Muscle layer of colon (tissue), 2 donors: Measurements from ENCODE around the gene HCN4.
"Not testable (repeated sequence)": the region's sequence is repeated elsewhere in the genome, so short reads cannot be mapped to it uniquely, and the experiment has no call there.

Experiments used
- H3K27ac ChIP-seq: one replicate; pipeline ENCODE4 v1.7.0; 2013; ENCODE audit warnings: low read depth, mild to moderate bottlenecking, low read length, moderate library complexity
- H3K27me3 ChIP-seq, 2 donors: one replicate each; pipeline ENCODE4 v1.7.0; 2013; ENCODE audit warnings: low read length in 2 of 2, mild to moderate bottlenecking in 2 of 2; ENCODE audit not compliant: insufficient read depth in 2 of 2, control insufficient read depth in 1 of 2
- H3K36me3 ChIP-seq: one replicate; pipeline ENCODE4 v1.7.0; 2013; ENCODE audit warnings: mild to moderate bottlenecking, low read length; ENCODE audit not compliant: insufficient read depth
- H3K4me1 ChIP-seq: one replicate; pipeline ENCODE4 v1.7.0; 2013; ENCODE audit warnings: mild to moderate bottlenecking, low read length; ENCODE audit not compliant: insufficient read depth
- H3K4me3 ChIP-seq, 2 donors: one replicate each; pipeline ENCODE4 v1.7.0; 2013; ENCODE audit warnings: low read length in 2 of 2, low read depth in 1 of 2, mild to moderate bottlenecking in 1 of 2, moderate library complexity in 1 of 2
- H3K9ac ChIP-seq: one replicate; pipeline ENCODE4 v1.7.0; 2013; ENCODE audit warnings: low read length
- H3K9me3 ChIP-seq: one replicate; pipeline ENCODE4 v1.7.0; 2013; ENCODE audit warnings: mild to moderate bottlenecking, low read length
- donor health status: abdominal sarcoma.
- donor health status: Adenocarcinoma of cecum.

The HCN4 gene

GRCh38 chr15:73303636-73304035, 65.1 kb downstream of the HCN4 start:
- Histone ChIP-seq H3K4me1 (no peaks in the 10 kb centered on the region), H3K36me3 (peaks cover 36% of the 10 kb centered on the region), H3K4me3 (no peak overlapping the region), H3K9me3 (no peaks in the 10 kb centered on the region), H3K27ac (no peak overlapping the region), H3K9ac (no peak overlapping the region), H3K27me3 (no peaks in the 10 kb centered on the region)

- H3K36me3 ChIP-seq: peaks cover 62% of the 10 kb centered on the region
- H3K4me1 ChIP-seq, H3K27me3 ChIP-seq, H3K4me3 ChIP-seq, H3K9ac ChIP-seq, H3K9me3 ChIP-seq, H3K27ac ChIP-seq: not testable (repeated sequence)
These were observed 68.5 kb downstream of the HCN4 start for GRCh38 chr15:73300286-73300685.

GRCh38 chr15:73298522-73299245, 70.1 kb downstream of the HCN4 start:
- Histone ChIP-seq H3K27me3 (no peaks in the 10 kb centered on the region), H3K36me3 (peaks cover 61% of the 10 kb centered on the region), H3K4me3 (no peak overlapping the region), H3K4me1 (no peaks in the 10 kb centered on the region), H3K9me3 (no peaks in the 10 kb centered on the region), H3K9ac (no peak overlapping the region), H3K27ac (no peak overlapping the region)

- Histone ChIP-seq H3K27me3 (no peaks in the 10 kb centered on the region), H3K4me1 (no peaks in the 10 kb centered on the region), H3K36me3 (peaks cover 45% of the 10 kb centered on the region), H3K4me3 (no peak overlapping the region), H3K9ac (no peak overlapping the region), H3K27ac (no peak overlapping the region), H3K9me3 (no peaks in the 10 kb centered on the region)
These were observed 72.0 kb downstream of the HCN4 start for GRCh38 chr15:73296609-73297353.

- H3K36me3 ChIP-seq: peaks cover 34% of the 10 kb centered on the region
- H3K27me3 ChIP-seq: no peaks in the 10 kb centered on the region
- no peak overlapping the region for H3K27ac ChIP-seq
- H3K4me3 ChIP-seq: no peak overlapping the region
- no peaks in the 10 kb centered on the region for H3K9me3 ChIP-seq
- H3K4me1 ChIP-seq: no peaks in the 10 kb centered on the region
- H3K9ac ChIP-seq: no peak overlapping the region
These were observed 73.0 kb downstream of the HCN4 start for GRCh38 chr15:73295630-73296286.

- no peaks in the 10 kb centered on the region for H3K9me3 ChIP-seq
- H3K9ac ChIP-seq: no peak overlapping the region
- H3K27me3 ChIP-seq: no peaks in the 10 kb centered on the region
- H3K4me3 ChIP-seq: no peak overlapping the region
- no peak overlapping the region for H3K27ac ChIP-seq
- peaks cover 36% of the 10 kb centered on the region for H3K36me3 ChIP-seq
- no peaks in the 10 kb centered on the region for H3K4me1 ChIP-seq
These were observed 75.0 kb downstream of the HCN4 start for GRCh38 chr15:73293773-73294172.

GRCh38 chr15:73291441-73291840, 77.3 kb downstream of the HCN4 start:
- no peak overlapping the region for H3K9ac ChIP-seq
- H3K36me3 ChIP-seq: peaks cover 37% of the 10 kb centered on the region
- no peak overlapping the region for H3K4me3 ChIP-seq
- no peaks in the 10 kb centered on the region for H3K9me3 ChIP-seq
- no peaks in the 10 kb centered on the region for H3K4me1 ChIP-seq
- H3K27ac ChIP-seq: no peak overlapping the region
- H3K27me3 ChIP-seq: no peaks in the 10 kb centered on the region

GRCh38 chr15:73287019-73287418, 81.7 kb downstream of the HCN4 start:
- Histone ChIP-seq H3K36me3 (peaks cover 56% of the 10 kb centered on the region), H3K4me3 (no peak overlapping the region), H3K27ac (no peak overlapping the region), H3K27me3 (no peaks in the 10 kb centered on the region), H3K9me3 (no peaks in the 10 kb centered on the region), H3K9ac (no peak overlapping the region), H3K4me1 (no peaks in the 10 kb centered on the region)

- H3K9ac ChIP-seq: no peak overlapping the region
- no peak overlapping the region for H3K27ac ChIP-seq
- H3K9me3 ChIP-seq: no peaks in the 10 kb centered on the region
- peaks cover 56% of the 10 kb centered on the region for H3K36me3 ChIP-seq
- H3K27me3 ChIP-seq: no peaks in the 10 kb centered on the region
- H3K4me1 ChIP-seq: no peaks in the 10 kb centered on the region
- no peak overlapping the region for H3K4me3 ChIP-seq
These were observed 82.4 kb downstream of the HCN4 start for GRCh38 chr15:73286311-73286710.

- no peaks in the 10 kb centered on the region for H3K9me3 ChIP-seq
- H3K27ac ChIP-seq: no peak overlapping the region
- no peak overlapping the region for H3K4me3 ChIP-seq
- peaks cover 58% of the 10 kb centered on the region for H3K36me3 ChIP-seq
- no peak overlapping the region for H3K9ac ChIP-seq
- H3K27me3 ChIP-seq: no peaks in the 10 kb centered on the region
- H3K4me1 ChIP-seq: no peaks in the 10 kb centered on the region
These were observed 84.6 kb downstream of the HCN4 start for GRCh38 chr15:73284090-73284716.

GRCh38 chr15:73283366-73283962, 85.3 kb downstream of the HCN4 start:
- peaks cover 51% of the 10 kb centered on the region for H3K36me3 ChIP-seq
- H3K9ac ChIP-seq: no peak overlapping the region
- no peak overlapping the region for H3K27ac ChIP-seq
- no peaks in the 10 kb centered on the region for H3K27me3 ChIP-seq
- H3K4me3 ChIP-seq: no peak overlapping the region
- no peaks in the 10 kb centered on the region for H3K9me3 ChIP-seq
- H3K4me1 ChIP-seq: no peaks in the 10 kb centered on the region
